HEK293T (cell line): Measurements from ENCODE around the gene ERCC5.

Source experiments
- ARNT ChIP-seq: fragments of 450-650 bp; IDR thresholded peaks from 2 replicates; pipeline ENCODE4 v1.6.1; 2017; ENCODE audit warnings: mild to moderate bottlenecking
- BHLHE40 ChIP-seq: fragments of 450-650 bp; IDR thresholded peaks from 2 replicates; pipeline ENCODE4 v1.6.1; 2016; ENCODE audit warnings: mild to moderate bottlenecking, moderate library complexity, borderline replicate concordance
- CTBP1 ChIP-seq: fragments of 450-650 bp; IDR thresholded peaks from 2 replicates; pipeline ENCODE4 v1.6.1; 2016; ENCODE audit warnings: borderline replicate concordance
- FOXA1 ChIP-seq: fragments of 450-650 bp; IDR thresholded peaks from 2 replicates; pipeline ENCODE4 v1.6.1; 2016; ENCODE audit warnings: mild to moderate bottlenecking
- FOXK2 ChIP-seq: fragments of 450-650 bp; IDR thresholded peaks from 2 replicates; pipeline ENCODE4 v1.6.1; 2016; ENCODE audit warnings: mild to moderate bottlenecking
- FOXM1 ChIP-seq: fragments of 450-650 bp; IDR thresholded peaks from 2 replicates; pipeline ENCODE4 v1.6.1; 2017; ENCODE audit warnings: mild to moderate bottlenecking, borderline replicate concordance
- NFRKB ChIP-seq: fragments of 450-650 bp; IDR thresholded peaks from 2 replicates; pipeline ENCODE4 v1.6.1; 2016; ENCODE audit warnings: mild to moderate bottlenecking, moderate library complexity
- SP1 ChIP-seq: fragments of 450-650 bp; IDR thresholded peaks from 2 replicates; pipeline ENCODE4 v1.6.1; 2017
- SUZ12 ChIP-seq: fragments of 450-650 bp; IDR thresholded peaks from 2 replicates; pipeline ENCODE4 v1.6.1; 2016; ENCODE audit warnings: mild to moderate bottlenecking
- TF ChIP-seq, protein P1 (sequence below): fragments of 450-650 bp; IDR thresholded peaks from 2 replicates; pipeline ENCODE4 v1.6.1; 2016

DNA sequence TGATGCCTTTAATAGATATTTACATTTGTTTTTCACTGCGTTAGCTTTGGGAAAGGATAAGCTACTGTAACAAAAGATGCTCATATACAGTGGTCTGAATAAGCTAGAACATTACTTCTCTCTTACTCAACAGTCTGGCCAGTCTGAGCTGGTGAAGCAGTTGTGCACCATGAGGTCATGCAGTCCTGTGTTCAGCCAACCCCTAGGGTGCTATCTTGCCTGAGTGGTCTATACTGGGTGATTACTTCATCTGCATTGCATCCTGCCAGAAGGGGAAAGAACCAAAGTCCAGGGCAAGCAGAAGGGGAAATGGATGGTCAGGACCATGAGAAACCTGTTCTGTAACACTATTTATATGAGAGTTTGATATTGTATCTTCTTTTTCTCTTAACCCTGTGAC, 31.5 kb downstream of the ERCC5 start:
- TF ChIP-seq FOXA1 (no peak), SP1 (no peak), BHLHE40 (no peak), FOXM1 (no peak), SUZ12 (no peak), CTBP1 (no peak), ARNT (no peak), NFRKB (no peak), FOXK2 (no peak)
- TF ChIP-seq, protein P1, sequence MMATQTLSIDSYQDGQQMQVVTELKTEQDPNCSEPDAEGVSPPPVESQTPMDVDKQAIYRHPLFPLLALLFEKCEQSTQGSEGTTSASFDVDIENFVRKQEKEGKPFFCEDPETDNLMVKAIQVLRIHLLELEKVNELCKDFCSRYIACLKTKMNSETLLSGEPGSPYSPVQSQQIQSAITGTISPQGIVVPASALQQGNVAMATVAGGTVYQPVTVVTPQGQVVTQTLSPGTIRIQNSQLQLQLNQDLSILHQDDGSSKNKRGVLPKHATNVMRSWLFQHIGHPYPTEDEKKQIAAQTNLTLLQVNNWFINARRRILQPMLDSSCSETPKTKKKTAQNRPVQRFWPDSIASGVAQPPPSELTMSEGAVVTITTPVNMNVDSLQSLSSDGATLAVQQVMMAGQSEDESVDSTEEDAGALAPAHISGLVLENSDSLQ: no peak
